GM08714 (cell line): ENCODE results near the gene GEN1.

ENCODE experiments used
- H3K4me3 ChIP-seq: fragments of 200-500 bp; sonication (Bioruptor generic); 2 replicates; pipeline ENCODE4 v1.5.1; 2014; ENCODE audit warnings: mild to moderate bottlenecking, low read length, inconsistent platforms
- ZNF274 ChIP-seq: IDR thresholded peaks from 2 replicates; pipeline ENCODE4 v1.6.1; 2012; ENCODE audit warnings: mild to moderate bottlenecking, low read depth, low read length

Gene GEN1

GRCh38 chr2:17740203-17740602 is 13.7 kb upstream of the GEN1 start:
- TF ChIP-seq ZNF274, result no peak
- H3K4me3 ChIP-seq, result no peak overlapping the region

- no peak overlapping the region for H3K4me3 ChIP-seq
- no peak for TF ChIP-seq ZNF274
Measured at GRCh38 chr2:17747684-17748452, 6.1 kb upstream of the GEN1 start.

GRCh38 chr2:17748745-17749144 is 5.2 kb upstream of the GEN1 start:
- H3K4me3 ChIP-seq, result no peak overlapping the region
- TF ChIP-seq ZNF274, result no peak

DNA sequence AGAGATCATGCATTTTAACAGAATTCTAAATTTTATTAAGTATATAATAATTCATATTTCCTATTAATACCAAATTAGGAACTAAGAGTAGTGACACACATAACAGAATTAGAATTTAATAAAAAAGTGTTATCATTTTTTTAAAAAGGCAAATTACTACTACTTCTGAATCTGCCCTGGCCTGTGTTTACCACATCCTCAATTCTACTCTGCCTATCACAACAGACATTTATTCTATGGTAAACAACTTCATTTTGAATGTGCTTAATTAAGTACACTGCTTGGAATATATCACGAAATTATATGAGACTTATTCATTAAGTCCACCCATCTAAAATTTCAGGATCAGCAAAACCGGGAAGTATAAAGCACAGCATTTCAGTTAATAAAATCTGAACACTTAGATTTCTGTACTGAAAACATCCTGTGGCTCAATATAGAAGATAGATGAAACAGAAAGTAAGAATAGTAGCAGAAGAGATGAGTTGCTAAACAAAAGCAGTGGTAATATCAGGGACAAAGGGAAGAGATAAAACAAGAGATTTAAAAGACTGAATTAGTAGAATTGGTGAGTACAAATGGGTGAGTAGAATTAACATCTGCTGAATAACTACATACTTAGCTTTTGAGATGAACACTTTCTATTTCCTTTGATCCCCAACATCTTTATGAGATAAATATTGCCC is 4.0 kb upstream of the GEN1 start:
- H3K4me3 ChIP-seq, result no peak overlapping the region; the same call in 1 of the 2 replicates
- TF ChIP-seq ZNF274, result no peak

DNA sequence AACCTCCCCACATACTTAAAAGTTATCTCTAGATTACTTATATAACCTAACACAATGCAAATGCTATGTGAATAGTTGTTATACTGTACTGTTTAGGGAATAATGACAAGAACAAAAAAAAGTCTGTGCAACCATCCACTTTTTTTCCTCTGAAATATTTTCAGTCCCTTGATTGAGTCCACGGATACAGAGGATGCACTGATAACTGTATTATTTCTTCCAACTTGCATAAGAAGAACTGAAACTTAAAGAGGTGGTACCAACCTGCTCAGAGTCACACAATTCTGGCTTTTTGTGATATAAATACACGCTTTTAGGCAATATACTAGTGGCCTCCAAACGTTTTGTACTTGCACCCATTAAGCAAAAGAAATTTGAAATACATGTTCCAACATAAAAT is 1.7 kb upstream of the GEN1 start:
- TF ChIP-seq ZNF274, result no peak
- peak overlapping the region; percentile 98; the same call in 1 of the 2 replicates for H3K4me3 ChIP-seq

DNA sequence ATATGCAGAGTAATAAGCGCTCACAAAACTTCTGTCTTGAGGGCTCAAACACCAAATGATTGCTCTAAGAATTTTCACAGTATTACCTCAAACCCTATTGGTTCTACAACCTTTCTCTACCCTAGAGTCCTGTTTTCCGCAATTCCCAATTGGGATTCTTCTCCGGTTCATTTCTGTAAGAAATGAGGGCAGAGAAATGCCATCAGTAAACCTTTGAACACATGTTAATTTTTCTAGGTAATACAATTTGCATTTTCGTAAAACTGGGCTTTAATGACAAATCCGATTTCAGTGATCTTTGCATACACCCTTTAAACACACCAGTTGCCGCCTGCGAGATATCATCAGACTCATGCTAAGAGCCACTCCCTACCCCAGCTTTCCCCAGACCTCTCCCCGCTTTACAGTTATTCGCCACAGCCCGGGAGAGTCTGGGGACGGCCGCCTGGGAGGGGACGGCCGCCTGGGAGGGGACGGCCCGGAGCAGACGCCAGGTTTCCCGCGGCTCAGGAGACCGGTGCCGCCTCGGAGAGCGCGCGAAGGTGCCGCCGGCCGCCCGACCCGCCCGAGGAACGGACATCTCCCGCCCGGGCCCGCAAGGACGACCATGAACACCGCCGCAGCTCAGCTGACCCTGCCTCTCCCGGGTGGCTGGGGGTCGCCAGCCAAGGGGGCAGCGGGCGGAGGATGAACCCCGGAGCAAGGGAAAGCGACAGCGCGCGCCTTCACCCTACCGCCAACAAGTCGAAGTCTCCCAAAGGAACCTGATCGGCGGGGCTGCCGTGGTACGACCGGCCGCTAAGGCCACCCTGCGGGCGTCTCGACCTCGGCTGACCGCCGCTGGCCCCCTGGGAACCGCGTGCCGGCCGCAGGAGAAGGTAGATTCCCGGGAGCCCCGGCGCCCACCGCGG is 791 bp upstream of the GEN1 start:
- TF ChIP-seq ZNF274, result no peak

GRCh38 chr2:17754773-17755425 is 961 bp downstream of the GEN1 start:
- TF ChIP-seq ZNF274, result no peak
- H3K4me3 ChIP-seq, result peak overlapping the region; percentile 98

More for the DNA sequence above, 791 bp upstream of the GEN1 start:
- H3K4me3 ChIP-seq, result peak overlapping the region; percentile 98

DNA sequence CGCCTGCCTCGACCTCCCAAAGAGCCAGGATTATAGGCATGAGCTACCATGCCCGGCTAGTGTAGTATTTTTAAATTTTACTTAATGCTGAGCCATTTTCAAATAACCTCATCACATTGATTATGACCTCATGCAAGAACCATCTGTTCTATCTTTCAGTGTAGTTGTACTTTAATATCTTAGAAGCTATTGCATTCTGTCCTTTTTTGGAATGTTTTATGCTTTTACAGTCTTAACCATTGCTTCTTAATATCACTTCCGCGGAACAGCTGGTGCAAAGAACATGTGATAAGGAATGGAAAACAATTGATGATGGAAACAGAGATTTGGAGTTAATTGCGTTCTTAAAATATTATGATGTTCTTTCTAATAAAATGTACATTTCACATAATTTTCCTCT is 2.7 kb downstream of the GEN1 start:
- no peak for TF ChIP-seq ZNF274
- no peak overlapping the region for H3K4me3 ChIP-seq

DNA sequence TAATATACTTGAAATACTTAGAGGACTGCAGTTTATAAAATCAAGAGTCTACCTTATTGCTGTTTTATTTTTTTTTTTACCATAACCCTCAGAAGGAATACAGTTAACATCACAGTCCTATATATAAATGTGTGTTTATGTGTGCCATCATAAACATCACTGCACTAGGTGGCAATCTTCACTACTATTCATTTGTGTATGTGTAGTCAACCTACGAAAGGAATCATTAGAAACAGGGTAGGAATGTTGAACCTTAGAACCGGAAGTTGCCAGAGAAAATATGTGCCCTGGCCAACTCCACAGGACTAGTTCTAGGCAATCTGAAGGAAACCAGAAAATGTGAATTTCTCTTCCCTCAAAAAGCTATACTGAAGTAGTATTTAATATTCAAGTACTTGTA is 3.4 kb downstream of the GEN1 start:
- TF ChIP-seq ZNF274, result no peak
- no peak overlapping the region; the same call in 1 of the 2 replicates for H3K4me3 ChIP-seq

DNA sequence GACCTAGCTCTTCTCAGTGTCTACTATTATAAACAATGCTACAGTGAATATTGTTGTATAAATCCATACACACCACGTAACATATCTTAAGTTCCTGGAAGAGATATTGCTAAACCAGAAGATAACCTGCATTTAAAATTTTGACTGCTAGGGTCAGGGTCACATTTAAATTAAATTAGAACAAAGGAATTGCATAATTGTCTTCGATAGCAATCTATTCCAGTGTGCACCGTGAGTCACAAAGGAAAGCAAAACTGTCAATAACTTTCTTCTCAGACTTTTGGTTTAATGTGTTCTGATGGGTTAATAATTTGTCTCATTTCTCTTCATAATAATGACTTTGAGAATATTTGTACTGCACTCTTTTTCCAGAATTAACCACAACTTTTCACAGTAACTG is 4.2 kb downstream of the GEN1 start:
- H3K4me3 ChIP-seq, result no peak overlapping the region
- no peak for TF ChIP-seq ZNF274

DNA sequence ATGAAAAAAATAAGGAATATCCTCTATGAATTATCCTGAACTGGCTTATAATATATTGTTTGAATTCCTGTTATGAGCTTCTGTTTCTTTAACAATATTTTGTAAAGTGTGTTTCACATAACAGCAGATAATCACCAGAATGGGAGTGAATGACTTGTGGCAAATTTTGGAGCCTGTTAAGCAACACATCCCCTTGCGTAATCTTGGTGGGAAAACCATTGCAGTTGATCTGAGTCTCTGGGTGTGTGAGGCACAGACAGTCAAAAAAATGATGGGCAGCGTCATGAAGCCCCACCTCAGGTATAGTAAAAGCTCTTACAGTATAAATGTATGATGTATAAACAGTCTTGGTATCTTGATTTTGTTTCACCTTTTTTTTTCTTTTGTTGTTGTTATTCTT is 5.9 kb downstream of the GEN1 start:
- TF ChIP-seq ZNF274, result no peak
- H3K4me3 ChIP-seq, result no peak overlapping the region

- no peak overlapping the region for H3K4me3 ChIP-seq
- TF ChIP-seq ZNF274, result no peak
Measured at GRCh38 chr2:17762451-17762850, 8.5 kb downstream of the GEN1 start.

DNA sequence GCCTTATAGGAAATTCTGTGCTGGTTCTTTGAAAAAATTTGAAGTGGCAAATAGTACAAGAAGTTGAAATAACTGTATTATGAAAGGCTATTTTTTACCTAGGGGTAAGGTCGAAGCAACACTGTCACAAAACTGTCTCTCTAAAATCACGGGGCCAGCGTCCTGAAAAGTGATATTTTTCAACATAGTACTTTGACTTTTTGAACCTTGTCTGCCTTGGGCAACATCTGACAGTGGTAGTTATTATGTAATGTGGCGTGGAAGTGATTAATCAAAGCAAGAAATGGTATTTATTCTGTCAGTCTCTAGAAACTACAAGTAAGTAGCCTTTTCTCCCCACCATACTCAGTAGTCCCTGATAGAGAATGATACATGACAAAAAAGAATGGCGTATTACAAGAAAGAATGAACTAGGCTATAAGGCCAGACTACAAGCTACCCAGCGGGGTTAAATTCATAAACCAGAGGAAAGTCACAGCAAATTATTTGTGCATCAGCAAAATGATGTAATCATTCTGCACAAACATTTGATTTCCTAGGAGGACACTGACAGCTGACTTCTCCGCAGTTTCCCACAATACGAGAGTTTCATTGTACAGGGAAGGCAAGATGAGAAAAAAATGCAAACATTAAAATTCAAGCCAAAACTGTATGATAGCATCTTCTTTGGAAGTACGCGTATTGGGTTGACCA is 9.8 kb downstream of the GEN1 start:
- no peak for TF ChIP-seq ZNF274
- no peak overlapping the region for H3K4me3 ChIP-seq
